Pancreas (tissue), 10 donors: ENCODE results near the gene RRAD. TPM values are rescaled to one million over a fixed set of nuclear protein-coding genes. Genes with fewer than 3 reads are reported as not detected.

ENCODE experiments used
- ATAC-seq, 4 donors: fragments of 200-7000 bp; cut with Tn5 transposase; one replicate each; pipeline versions ENCODE4 v1.8.0 to v1.9.1; 2020; ENCODE audit warnings: mild to moderate bottlenecking in 4 of 4, moderate library complexity in 4 of 4
- DNase-seq, 6 donors: peaks; one replicate each; pipeline ENCODE4 v3.0.0-alpha.2; 2020
- FAIRE-seq: peaks from 2 replicates; lab custom pipeline; 2012; peaks lifted over from hg19 to GRCh38; lab: Jason Lieb, UNC
- H3K27ac ChIP-seq, 4 donors: fragments of 200-600 bp; sonication (generic); 1 replicate in 3 of 4; 2 replicates in 1 of 4; pipeline versions ENCODE4 v1.5.0 to v1.8.0; 2020
- H3K27me3 ChIP-seq, 4 donors: fragments of 200-600 bp; one replicate each; pipeline ENCODE4 v1.8.0; 2021
- H3K36me3 ChIP-seq, 3 donors: fragments of 200-600 bp; sonication (generic) in 1 of 3; one replicate each; pipeline versions ENCODE4 v1.5.0 to v1.8.0; 2020 to 2021
- H3K4me1 ChIP-seq, 3 donors: fragments of 200-600 bp; one replicate each; pipeline ENCODE4 v1.8.0; 2021
- H3K4me3 ChIP-seq, 4 donors: fragments of 200-600 bp; sonication (generic) in 2 of 4; one replicate each; pipeline versions ENCODE4 v1.5.0 to v1.8.0; 2020 to 2021
- H3K9me3 ChIP-seq, 4 donors: fragments of 200-600 bp; one replicate each; pipeline ENCODE4 v1.8.0; 2021
- WGBS, 2 donors: extraction: QIAGEN DNeasy Blood & Tissue Kit; methylation state at CpG; one replicate each; pipeline ENCODE4 v1.1.7; 2013; 5-methylcytosine and 5-hydroxymethylcytosine counted together
- intact Hi-C, 3 donors: fragments of 100-400 bp; cut with DNase I; formaldehyde crosslinking; loops; one replicate each; pipeline versions ENCODE4 v1.11.1 to v1.14.2; 2022
- polyA plus RNA-seq, 2 donors: library from polyadenylated mRNA; stranded (reverse); fragments of 200-250 nt; gene quantifications; one replicate each; pipeline ENCODE4 v1.2.3, GENCODE V29; 2013
- total RNA-seq, 6 donors: library from RNA; stranded (reverse); fragmentation: NEBNext Ultra II Directional in 4 of 6; extraction: Animal tissue kit (Norgen Biotek cat#: 25700) in 4 of 6; gene quantifications; one replicate each; pipeline versions ENCODE4 v1.2.1 to v1.2.4, GENCODE V29; 2021 to 2023
- TF ChIP-seq, protein P1 (sequence below), 4 donors: fragments of 200-600 bp; sonication (generic) in 3 of 4; IDR thresholded peaks; one replicate each; pipeline versions ENCODE4 v1.5.0 to v1.8.0; 2021; ENCODE audit warnings: antibody characterized with exemption in 4 of 4
- donor health status: healthy with polysubstance abuse.
- donor health status: DM: no; HTN: no; CAD: no; lungs with moderate emphysema.
- donor health status: DM: no; HTN: no; CAD: no.
- donor health status: control.
- donor health status: control.
- donor health status: Bipolar disorder and iron deficiency.
- donor health status: DM: yes; HTN: yes; CAD: no.
- donor health status: DM: no; HTN: no; CAD: no.
- donor health status: DM: no; HTN: no; CAD: no.
- donor health status: DM: yes; HTN: yes; CAD: no.

The RRAD gene
- total and polyA plus RNA-seq, 8 donors, result 0.20 to 2.9 (median 0.60) TPM

DNA sequence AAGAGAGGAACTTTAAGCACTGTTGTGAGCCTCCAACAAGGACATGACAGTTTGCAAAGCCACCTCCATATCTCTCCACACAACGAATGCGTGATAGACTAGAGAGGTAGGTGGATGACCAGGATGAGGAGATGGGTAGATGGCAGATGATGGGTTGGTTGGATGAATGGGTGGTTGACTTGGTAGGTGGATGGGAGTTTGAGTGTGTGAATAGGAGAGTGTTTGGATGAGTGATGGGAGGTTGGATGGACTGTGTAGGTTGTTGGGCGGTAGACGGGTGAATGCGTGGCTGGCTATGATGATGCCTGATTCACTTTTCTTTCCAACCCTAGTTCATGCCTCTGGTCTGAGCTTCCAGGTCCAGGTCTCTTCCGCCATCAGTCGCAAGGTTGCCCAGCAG lies 10.8 kb downstream of the RRAD start:
- DNase-seq (no peak), ATAC-seq (no peak), FAIRE-seq (no peak)
- Histone ChIP-seq H3K4me1 (no peaks in the 10 kb centered on the region), H3K36me3 (no peaks in the 10 kb centered on the region), H3K9me3 (no peaks in the 10 kb centered on the region), H3K27ac (no peak overlapping the region), H3K4me3 (no peak overlapping the region), H3K27me3 (no peaks in the 10 kb centered on the region)
- WGBS, 2 donors, result 93 to 94% methylated on average over 7 of the region's 7 CpGs
- TF ChIP-seq, protein P1, sequence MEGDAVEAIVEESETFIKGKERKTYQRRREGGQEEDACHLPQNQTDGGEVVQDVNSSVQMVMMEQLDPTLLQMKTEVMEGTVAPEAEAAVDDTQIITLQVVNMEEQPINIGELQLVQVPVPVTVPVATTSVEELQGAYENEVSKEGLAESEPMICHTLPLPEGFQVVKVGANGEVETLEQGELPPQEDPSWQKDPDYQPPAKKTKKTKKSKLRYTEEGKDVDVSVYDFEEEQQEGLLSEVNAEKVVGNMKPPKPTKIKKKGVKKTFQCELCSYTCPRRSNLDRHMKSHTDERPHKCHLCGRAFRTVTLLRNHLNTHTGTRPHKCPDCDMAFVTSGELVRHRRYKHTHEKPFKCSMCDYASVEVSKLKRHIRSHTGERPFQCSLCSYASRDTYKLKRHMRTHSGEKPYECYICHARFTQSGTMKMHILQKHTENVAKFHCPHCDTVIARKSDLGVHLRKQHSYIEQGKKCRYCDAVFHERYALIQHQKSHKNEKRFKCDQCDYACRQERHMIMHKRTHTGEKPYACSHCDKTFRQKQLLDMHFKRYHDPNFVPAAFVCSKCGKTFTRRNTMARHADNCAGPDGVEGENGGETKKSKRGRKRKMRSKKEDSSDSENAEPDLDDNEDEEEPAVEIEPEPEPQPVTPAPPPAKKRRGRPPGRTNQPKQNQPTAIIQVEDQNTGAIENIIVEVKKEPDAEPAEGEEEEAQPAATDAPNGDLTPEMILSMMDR (IDR thresholded peaks at IDR 0.05), result no peak
- intact Hi-C loops, result loop anchor here in 1 of 3 donors (10.0 kb wide), 1 partner anchor 60 kb away; no protein-coding TSS in a partner anchor

DNA sequence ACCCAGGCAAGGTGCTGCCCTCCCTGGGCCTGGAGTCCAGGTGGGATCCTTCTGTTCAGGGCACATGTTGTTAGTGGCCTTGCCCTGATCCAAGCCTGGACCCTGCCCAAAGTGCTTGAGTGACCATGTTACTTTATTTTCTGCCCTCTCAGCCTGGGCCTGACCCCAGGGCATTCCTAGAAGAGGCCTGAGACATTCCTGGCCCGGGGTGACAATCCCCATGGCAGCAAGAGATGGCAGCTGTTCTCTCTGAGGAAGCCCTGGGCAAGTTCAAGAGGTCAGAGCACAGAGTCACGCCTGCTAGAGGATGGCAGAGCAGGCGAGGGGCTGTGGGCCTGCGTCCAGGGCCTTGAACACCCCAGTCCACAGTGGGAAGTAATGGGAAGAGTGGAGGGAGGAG lies 11.6 kb downstream of the RRAD start:
- no peaks in the 10 kb centered on the region for H3K9me3 ChIP-seq
- no peaks in the 10 kb centered on the region for H3K36me3 ChIP-seq
- ATAC-seq, result no peak
- H3K4me3 ChIP-seq, result no peak overlapping the region
- TF ChIP-seq, protein P1 (IDR thresholded peaks at IDR 0.05), result no peak
- no peaks in the 10 kb centered on the region for H3K4me1 ChIP-seq
- no peak for FAIRE-seq
- 62 to 82% methylated on average over 4 of the region's 4 CpGs for WGBS, 2 donors
- peak in 1 of 6 donors; percentile 19 for DNase-seq
- H3K27ac ChIP-seq, result no peak overlapping the region
- H3K27me3 ChIP-seq, result no peaks in the 10 kb centered on the region
- intact Hi-C loops, result loop anchor here in 1 of 3 donors (10.0 kb wide), 1 partner anchor 61 kb away; no protein-coding TSS in a partner anchor

DNA sequence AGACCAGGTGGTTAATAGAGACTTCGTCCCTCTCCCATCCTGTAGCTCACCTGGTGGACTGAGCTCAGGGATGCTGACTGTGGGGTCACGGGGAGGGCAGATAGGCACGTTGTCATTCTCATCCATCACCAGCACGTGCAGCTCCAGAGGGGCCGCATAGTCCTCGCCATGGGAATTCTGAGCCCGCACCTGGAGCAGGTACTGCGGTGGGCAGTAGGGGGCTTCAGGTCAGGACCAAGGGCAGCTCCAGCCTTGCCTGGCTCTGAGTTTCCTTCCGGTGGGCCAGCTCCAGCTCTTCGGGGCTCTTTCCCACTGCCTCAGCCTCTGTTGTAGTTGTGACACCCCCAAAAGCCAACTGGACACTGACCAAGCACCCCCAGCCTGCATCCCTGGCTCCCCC lies 12.3 kb downstream of the RRAD start:
- 48 to 51% methylated on average over 10 of the region's 10 CpGs for WGBS, 2 donors
- H3K27me3 ChIP-seq, result no peaks in the 10 kb centered on the region
- DNase-seq (peak in 1 of 6 donors; percentile 9), FAIRE-seq (no peak), ATAC-seq (no peak)
- H3K27ac ChIP-seq, result no peak overlapping the region
- no peaks in the 10 kb centered on the region for H3K4me1 ChIP-seq
- intact Hi-C loops, result loop anchor here in 1 of 3 donors (10.0 kb wide), 1 partner anchor 62 kb away; no protein-coding TSS in a partner anchor
- H3K9me3 ChIP-seq, result no peaks in the 10 kb centered on the region
- TF ChIP-seq, protein P1 (IDR thresholded peaks at IDR 0.05), result no peak
- H3K36me3 ChIP-seq, result no peaks in the 10 kb centered on the region
- no peak overlapping the region for H3K4me3 ChIP-seq

DNA sequence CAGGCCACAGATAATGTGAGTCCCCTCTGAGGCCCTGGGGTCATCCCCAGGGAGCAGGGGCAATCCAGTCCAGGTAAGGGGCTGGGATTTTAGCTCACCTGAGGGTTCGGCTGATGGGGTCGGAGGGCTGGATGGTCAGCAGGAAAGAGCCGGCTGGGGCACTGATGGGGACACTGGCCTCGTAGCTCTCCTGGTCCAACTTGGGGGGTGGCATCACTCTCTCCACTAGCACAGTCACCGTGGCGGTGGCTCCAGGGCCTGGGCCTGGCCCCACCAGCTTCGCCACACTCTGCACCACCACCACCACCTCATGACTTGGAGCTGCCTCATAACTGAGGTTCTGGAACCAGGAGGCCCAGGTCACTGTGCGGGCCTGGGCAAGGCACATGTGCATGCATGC lies 13.5 kb downstream of the RRAD start:
- Histone ChIP-seq H3K9me3 (no peaks in the 10 kb centered on the region), H3K27ac (no peak overlapping the region), H3K36me3 (no peaks in the 10 kb centered on the region), H3K27me3 (no peaks in the 10 kb centered on the region), H3K4me3 (no peak overlapping the region), H3K4me1 (no peaks in the 10 kb centered on the region)
- intact Hi-C loops, result loop anchor here in 1 of 3 donors (10.0 kb wide), 1 partner anchor 63 kb away; no protein-coding TSS in a partner anchor
- no peak for ATAC-seq
- FAIRE-seq, result no peak
- WGBS, 2 donors, result 88 to 95% methylated on average over 8 of the region's 8 CpGs
- TF ChIP-seq, protein P1 (IDR thresholded peaks at IDR 0.05), result no peak
- DNase-seq, result no peak

DNA sequence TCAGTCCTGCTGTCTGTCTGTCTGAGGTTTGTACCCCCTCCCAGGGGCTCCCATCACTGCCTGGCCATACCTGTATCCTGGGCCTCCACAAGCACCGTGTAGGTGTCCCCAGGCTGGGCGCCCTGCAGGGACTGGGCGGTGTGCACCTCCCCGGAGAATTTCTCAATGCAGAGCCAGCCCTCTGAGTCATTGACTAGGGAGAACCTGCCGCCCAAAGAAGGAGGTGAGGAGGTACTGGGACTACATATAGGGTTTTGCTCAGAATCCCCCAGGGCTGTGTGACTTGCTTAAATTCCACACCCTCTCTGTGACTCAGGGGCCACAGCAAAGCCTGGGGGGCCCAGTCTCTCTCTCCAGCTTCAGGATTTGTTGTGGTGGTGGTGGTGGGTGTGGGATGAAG lies 14.2 kb downstream of the RRAD start:
- FAIRE-seq, result no peak
- intact Hi-C loops, result loop anchor here in 1 of 3 donors (10.0 kb wide), 1 partner anchor 64 kb away; no protein-coding TSS in a partner anchor
- no peak for ATAC-seq
- H3K4me3 ChIP-seq, result no peak overlapping the region
- TF ChIP-seq, protein P1 (IDR thresholded peaks at IDR 0.05), result no peak
- no peak overlapping the region for H3K27ac ChIP-seq
- H3K36me3 ChIP-seq, result no peaks in the 10 kb centered on the region
- H3K9me3 ChIP-seq, result no peaks in the 10 kb centered on the region
- no peak for DNase-seq
- no peaks in the 10 kb centered on the region for H3K4me1 ChIP-seq
- 73 to 82% methylated on average over 5 of the region's 5 CpGs for WGBS, 2 donors
- H3K27me3 ChIP-seq, result no peaks in the 10 kb centered on the region
